ENCODE results near the gene HTT. TPM values are rescaled to one million over a fixed set of nuclear protein-coding genes. Genes with fewer than 3 reads are reported as not detected.
"Not testable (repeated sequence)": the region's sequence is repeated elsewhere in the genome, so short reads cannot be mapped to it uniquely, and the experiment has no call there.

The HTT gene
- total and polyA plus RNA-seq, 2 of the 13 experiments (the other 11 are each of a cell fraction or from before 2014, with no cell fraction given), result 17.5 to 19.5 TPM

DNA sequence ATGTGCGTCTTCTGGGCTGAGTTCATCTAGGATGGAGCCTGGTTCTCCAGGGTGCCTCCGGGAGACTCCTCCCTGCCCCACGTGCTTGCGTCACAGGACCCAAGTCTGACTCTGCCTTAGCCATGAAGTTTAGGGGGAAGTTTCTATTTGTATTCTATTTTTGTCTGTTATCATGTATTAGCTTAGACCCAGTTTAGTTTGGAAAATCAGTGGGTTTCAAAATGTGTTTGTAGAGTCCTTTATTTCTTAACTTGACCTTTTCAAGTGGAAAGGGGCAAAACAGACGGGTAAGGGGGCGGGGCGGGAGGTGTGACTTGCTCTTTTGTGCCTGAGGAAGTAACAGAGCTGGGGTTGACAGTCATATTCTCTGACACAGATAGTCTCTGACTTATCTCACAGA is 86.0 kb downstream of the HTT start:
- Histone ChIP-seq H2AFZ (ENCODE audit: low read length) (no peak overlapping the region), H3K36me3 (replicated peaks in 1 of 2; ENCODE audit: control insufficient read depth in 1 of 2, insufficient read depth in 2 of 2, low read length in 2 of 2) (peaks cover 11 to 41% of the 10 kb centered on the region in 2 experiments), H3K4me2 (ENCODE audit: low read depth, low read length) (no peak overlapping the region), H3K9me3 (ENCODE audit: low read length) (no peaks in the 10 kb centered on the region), H3K27me3 (ENCODE audit: control insufficient read depth in 1 of 2, insufficient read depth in 2 of 2, low read length in 2 of 2) (no peaks in the 10 kb centered on the region), H3K27ac (ENCODE audit: extremely low read length, insufficient read depth, low read length) (no peak overlapping the region), H3K9ac (ENCODE audit: insufficient read depth, low read depth, low read length) (no peak overlapping the region), H4K20me1 (ENCODE audit: insufficient read depth, low read length) (no peaks in the 10 kb centered on the region), H3K79me2 (ENCODE audit: insufficient read depth, low read length) (no peaks in the 10 kb centered on the region), H3K4me3 (replicated peaks in 1 of 3; ENCODE audit: insufficient read depth in 1 of 3, low read depth in 2 of 3, low read length in 3 of 3) (no peak overlapping the region), H3K4me1 (ENCODE audit: insufficient read depth, low read length) (no peaks in the 10 kb centered on the region)
- POLR2A ChIA-PET, result no interaction called here
- ATAC-seq (no peak), DNase-seq (ENCODE audit: low spot score) (no peak), FAIRE-seq (no peak)
- in situ Hi-C loops (cut with HindIII; ENCODE audit: extremely low pct_ligation_motif_present, low pct_unique_long_range_greater_than_20kb), result no loop called here
- CTCF ChIA-PET (ENCODE audit: low intra/inter-chr PET ratio, low total read pairs), result no interaction called here
- WGBS (ENCODE audit: low lambda C conversion rate), result 89% methylated on average over 7 of the region's 7 CpGs
- TF ChIP-seq, protein P1, sequence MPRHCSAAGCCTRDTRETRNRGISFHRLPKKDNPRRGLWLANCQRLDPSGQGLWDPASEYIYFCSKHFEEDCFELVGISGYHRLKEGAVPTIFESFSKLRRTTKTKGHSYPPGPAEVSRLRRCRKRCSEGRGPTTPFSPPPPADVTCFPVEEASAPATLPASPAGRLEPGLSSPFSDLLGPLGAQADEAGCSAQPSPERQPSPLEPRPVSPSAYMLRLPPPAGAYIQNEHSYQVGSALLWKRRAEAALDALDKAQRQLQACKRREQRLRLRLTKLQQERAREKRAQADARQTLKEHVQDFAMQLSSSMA (CRISPR knock-in tag; IDR thresholded peaks at IDR 0.05), result no peak
- TF ChIP-seq, protein P2, sequence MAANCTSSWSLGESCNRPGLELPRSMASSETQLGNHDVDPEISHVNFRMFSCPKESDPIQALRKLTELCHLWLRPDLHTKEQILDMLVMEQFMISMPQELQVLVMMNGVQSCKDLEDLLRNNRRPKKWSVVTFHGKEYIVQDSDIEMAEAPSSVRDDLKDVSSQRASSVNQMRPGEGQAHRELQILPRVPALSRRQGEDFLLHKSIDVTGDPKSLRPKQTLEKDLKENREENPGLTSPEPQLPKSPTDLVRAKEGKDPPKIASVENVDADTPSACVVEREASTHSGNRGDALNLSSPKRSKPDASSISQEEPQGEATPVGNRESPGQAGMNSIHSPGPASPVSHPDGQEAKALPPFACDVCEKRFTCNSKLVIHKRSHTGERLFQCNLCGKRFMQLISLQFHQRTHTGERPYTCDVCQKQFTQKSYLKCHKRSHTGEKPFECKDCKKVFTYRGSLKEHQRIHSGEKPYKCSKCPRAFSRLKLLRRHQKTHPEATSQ (CRISPR knock-in tag; IDR thresholded peaks at IDR 0.05; ENCODE audit: borderline replicate concordance), result no peak
- TF ChIP-seq PHB2 (IDR thresholded peaks at IDR 0.05; ENCODE audit: partially characterized antibody) (no peak), ZNF225 (CRISPR knock-in tag; IDR thresholded peaks at IDR 0.05) (no peak), ZNF7 (CRISPR knock-in tag; IDR thresholded peaks at IDR 0.05) (no peak), CENPT (CRISPR knock-in tag; IDR thresholded peaks at IDR 0.05; ENCODE audit: low read depth) (no peak), ZIK1 (CRISPR knock-in tag; IDR thresholded peaks at IDR 0.05; ENCODE audit: borderline replicate concordance, low read depth) (no peak), AGO2 (optimal IDR thresholded peaks at IDR 0.05; ENCODE audit: low read depth, low read length) (no peak), PHF5A (CRISPR knock-in tag; IDR thresholded peaks at IDR 0.05; ENCODE audit: low read depth, unreplicated experiment) (no peak)
- TF ChIP-seq, protein P3, sequence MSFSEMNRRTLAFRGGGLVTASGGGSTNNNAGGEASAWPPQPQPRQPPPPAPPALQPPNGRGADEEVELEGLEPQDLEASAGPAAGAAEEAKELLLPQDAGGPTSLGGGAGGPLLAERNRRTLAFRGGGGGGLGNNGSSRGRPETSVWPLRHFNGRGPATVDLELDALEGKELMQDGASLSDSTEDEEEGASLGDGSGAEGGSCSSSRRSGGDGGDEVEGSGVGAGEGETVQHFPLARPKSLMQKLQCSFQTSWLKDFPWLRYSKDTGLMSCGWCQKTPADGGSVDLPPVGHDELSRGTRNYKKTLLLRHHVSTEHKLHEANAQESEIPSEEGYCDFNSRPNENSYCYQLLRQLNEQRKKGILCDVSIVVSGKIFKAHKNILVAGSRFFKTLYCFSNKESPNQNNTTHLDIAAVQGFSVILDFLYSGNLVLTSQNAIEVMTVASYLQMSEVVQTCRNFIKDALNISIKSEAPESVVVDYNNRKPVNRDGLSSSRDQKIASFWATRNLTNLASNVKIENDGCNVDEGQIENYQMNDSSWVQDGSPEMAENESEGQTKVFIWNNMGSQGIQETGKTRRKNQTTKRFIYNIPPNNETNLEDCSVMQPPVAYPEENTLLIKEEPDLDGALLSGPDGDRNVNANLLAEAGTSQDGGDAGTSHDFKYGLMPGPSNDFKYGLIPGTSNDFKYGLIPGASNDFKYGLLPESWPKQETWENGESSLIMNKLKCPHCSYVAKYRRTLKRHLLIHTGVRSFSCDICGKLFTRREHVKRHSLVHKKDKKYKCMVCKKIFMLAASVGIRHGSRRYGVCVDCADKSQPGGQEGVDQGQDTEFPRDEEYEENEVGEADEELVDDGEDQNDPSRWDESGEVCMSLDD (CRISPR knock-in tag; IDR thresholded peaks at IDR 0.05; ENCODE audit: borderline replicate concordance), result no peak
- BruUV-seq (replicated peaks), result no TSS peak
- intact Hi-C loops (cut with micrococcal nuclease; ENCODE audit: unreplicated experiment), result no loop called here

DNA sequence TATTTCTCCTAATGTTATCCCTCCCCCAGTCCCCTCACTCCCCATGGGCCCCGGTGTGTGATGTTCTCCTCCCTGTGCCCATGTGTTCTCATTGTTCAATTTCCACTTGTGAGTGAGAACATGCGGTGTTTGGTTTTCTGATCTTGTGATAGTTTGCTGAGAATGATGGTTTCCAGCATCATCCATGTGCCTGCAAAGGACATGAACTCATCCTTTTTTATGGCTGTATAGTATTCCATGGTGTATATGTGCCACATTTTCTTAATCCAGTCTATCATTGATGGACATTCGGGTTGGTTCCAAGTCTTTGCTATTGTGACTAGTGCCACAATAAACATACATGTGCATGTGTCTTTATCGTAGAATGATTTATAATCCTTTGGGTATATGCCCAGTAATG is 86.6 kb downstream of the HTT start:
- BruUV-seq (replicated peaks); FAIRE-seq; H3K79me2 ChIP-seq (ENCODE audit: insufficient read depth, low read length); CTCF ChIA-PET (ENCODE audit: low intra/inter-chr PET ratio, low total read pairs); POLR2A ChIA-PET; intact Hi-C loops (cut with micrococcal nuclease; ENCODE audit: unreplicated experiment); H3K4me3 ChIP-seq (replicated peaks in 1 of 3; ENCODE audit: insufficient read depth in 1 of 3, low read depth in 2 of 3, low read length in 3 of 3); H3K9me3 ChIP-seq (ENCODE audit: low read length); H3K27ac ChIP-seq (ENCODE audit: extremely low read length, insufficient read depth, low read length); H3K27me3 ChIP-seq (ENCODE audit: control insufficient read depth in 1 of 2, insufficient read depth in 2 of 2, low read length in 2 of 2); H4K20me1 ChIP-seq (ENCODE audit: insufficient read depth, low read length); H2AFZ ChIP-seq (ENCODE audit: low read length); DNase-seq (ENCODE audit: low spot score); H3K4me2 ChIP-seq (ENCODE audit: low read depth, low read length); H3K4me1 ChIP-seq (ENCODE audit: insufficient read depth, low read length); in situ Hi-C loops (cut with HindIII; ENCODE audit: extremely low pct_ligation_motif_present, low pct_unique_long_range_greater_than_20kb); ATAC-seq; H3K9ac ChIP-seq (ENCODE audit: insufficient read depth, low read depth, low read length): not testable (repeated sequence)
- 98% methylated on average over 4 of the region's 4 CpGs for WGBS (ENCODE audit: low lambda C conversion rate)
- H3K36me3 ChIP-seq (replicated peaks in 1 of 2; ENCODE audit: control insufficient read depth in 1 of 2, insufficient read depth in 2 of 2, low read length in 2 of 2), result peaks cover 11 to 38% of the 10 kb centered on the region in 2 experiments

Data from HepG2 (cell line).